NCI-H2171 treated with DMSO at 0.1 percent for 48 hours (cell line): ENCODE data around the gene LCE1A.

ENCODE experiments used
- DNase-seq: peaks from one replicate; lab custom pipeline; 2025; lab: John Stamatoyannopoulos, UW

Gene LCE1A

DNA sequence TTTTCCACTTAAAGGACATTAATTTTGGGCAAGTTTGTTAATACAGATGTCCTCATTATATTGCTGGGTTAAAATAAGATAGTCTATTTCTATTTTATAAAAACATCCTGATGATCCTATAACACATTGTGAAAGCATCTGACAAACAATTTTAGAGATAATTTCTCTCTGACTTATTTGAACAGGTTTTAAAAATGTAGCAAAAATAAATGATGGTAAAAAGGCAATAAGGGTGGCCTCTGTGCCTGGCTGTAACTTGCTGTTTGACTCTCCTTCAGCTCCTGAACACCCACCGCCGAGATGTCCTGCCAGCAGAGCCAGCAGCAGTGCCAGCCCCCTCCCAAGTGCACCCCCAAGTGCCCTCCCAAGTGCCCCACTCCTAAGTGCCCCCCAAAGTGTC is at the start of gene LCE1A:
TSS of gene LCE1A (plus strand) at position 301 of the 400 bp plus-strand sequence. CDS start at position 301, 0 bp downstream.
- DNase-seq: no peak

- no peak for DNase-seq
Observed at GRCh38 chr1:152777510-152778137, 49.6 kb upstream of the LCE1A start.

DNA sequence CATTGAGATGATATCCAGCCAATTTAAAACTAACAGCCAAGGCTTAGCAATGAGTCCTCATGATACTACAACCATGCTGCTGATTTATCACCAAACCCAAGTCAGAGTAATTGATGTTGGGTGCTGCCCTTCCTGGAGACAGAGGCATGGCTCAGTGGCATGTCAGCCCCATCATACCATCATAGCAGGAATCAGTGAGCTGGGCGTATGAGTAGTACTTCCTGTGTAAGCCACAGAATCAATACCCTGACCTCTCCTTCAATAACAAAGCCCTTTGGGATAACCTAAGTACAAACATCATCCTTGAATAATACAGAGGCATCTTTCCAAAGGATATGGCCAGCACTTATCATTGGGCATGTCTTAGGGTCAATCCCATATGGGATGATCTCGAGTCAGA is 44.2 kb upstream of the LCE1A start:
- DNase-seq: no peak

- no peak for DNase-seq
Observed at GRCh38 chr1:152786077-152786476, 41.2 kb upstream of the LCE1A start, which contains the start of gene LCE1E. TSS of gene LCE1E (plus strand) at chr1:152786257. CDS start at chr1:152787300, 1,043 bp downstream.

DNA sequence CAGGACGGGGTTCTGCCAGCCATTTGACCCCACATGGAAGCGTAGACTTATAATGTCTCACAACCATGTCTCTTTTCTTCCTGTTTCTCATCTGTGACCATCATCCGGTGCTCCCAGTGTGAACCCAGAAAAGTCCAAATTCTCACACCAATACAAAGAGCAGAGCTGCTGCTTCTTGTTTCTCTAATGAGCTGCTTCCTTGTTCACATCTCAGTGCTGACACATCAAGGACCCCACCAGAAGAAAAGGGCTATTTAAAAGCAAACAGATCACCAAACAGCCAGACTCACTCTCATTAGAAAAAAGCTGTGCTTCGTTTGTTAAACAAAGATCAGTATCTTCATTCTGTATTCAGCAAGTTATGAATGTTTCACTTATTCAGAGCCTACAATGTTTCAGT is 31.6 kb upstream of the LCE1A start:
- no peak for DNase-seq

GRCh38 chr1:152796421-152796820 is 30.9 kb upstream of the LCE1A start, which contains the start of gene LCE1D:
TSS of gene LCE1D (plus strand) at chr1:152796721. CDS start at chr1:152797795, 1,074 bp downstream.
- no peak for DNase-seq

DNA sequence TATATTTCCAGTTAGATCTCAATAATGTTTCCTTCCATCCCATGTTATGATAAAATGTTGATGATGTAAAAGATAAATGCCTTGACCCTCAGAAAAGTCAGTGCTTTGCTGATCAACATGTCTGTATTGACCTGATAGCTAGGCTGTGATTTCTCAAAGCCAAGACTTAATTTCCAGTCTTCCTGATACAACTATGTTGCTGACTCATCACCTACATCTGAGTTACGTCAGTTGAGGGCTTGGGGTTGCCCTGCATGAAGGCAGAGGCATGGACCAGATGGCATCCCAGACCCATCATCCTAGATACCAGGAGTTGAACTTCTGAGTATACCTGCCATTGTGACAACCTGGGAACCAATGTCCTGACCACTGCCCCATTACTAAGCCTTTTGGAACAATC is 25.9 kb upstream of the LCE1A start:
- no peak for DNase-seq

- no peak for DNase-seq
Observed at GRCh38 chr1:152806576-152806975, 20.7 kb upstream of the LCE1A start, which contains the start of gene LCE1C. TSS of gene LCE1C (minus strand) at chr1:152806651. CDS start at chr1:152805478, 1,173 bp downstream.

DNA sequence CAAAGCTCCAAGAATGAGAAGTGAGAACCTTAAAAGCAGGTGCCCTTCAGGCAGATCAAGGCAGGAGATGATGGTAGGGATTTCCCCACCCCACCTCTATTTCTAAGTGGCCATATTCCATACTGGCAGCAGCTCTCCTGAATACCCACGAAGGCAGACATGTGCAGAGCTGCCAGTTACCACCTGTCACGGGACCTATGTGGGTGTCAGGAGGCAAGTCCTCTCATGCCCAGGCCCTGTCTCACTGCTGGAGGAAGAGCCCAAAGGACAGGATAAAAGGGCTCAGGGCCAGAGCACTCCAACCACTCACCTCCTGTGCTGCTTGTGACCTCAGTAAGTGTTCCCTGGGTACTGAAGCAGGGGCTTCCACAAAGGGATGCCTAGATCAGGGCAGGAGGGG is 16.2 kb upstream of the LCE1A start:
- no peak for DNase-seq

DNA sequence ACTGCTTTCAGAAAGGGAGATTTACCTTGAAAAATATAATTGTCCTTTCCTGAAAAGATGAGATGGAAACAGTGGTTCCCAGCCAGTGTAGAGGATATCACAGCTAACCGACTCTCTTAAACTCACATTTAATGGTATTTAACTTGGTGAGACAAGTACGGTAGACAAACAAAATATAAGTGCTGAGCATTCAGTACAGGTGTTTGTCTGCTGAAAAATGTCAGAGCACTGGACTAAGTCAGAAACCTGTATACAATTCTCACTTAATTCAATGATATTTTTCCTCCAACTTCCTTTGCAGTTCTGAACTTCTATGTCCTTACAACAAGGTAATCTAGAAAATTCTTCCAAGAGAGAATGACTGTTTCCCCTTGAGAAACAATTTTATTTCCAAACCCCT is 15.6 kb upstream of the LCE1A start, which contains the start of gene LCE1B:
TSS of gene LCE1B (plus strand) at position 301 of the 400 bp plus-strand sequence. CDS start 476 bp downstream, outside the sequence.
- DNase-seq: no peak

- DNase-seq: no peak
Observed at GRCh38 chr1:152817309-152817708, 10.0 kb upstream of the LCE1A start.

- DNase-seq: no peak
Observed at GRCh38 chr1:152823294-152823693, 4.0 kb upstream of the LCE1A start.

GRCh38 chr1:152824964-152825363 is 2.3 kb upstream of the LCE1A start:
- DNase-seq: no peak

GRCh38 chr1:152836870-152837269 is 9.6 kb downstream of the LCE1A start:
- DNase-seq: no peak

GRCh38 chr1:152842556-152842955 is 15.3 kb downstream of the LCE1A start, which contains the start of gene LCE6A:
TSS of gene LCE6A (plus strand) at chr1:152842856. CDS start at chr1:152843521, 665 bp downstream.
- no peak for DNase-seq

GRCh38 chr1:152855661-152856060 is 28.4 kb downstream of the LCE1A start:
- DNase-seq: no peak

DNA sequence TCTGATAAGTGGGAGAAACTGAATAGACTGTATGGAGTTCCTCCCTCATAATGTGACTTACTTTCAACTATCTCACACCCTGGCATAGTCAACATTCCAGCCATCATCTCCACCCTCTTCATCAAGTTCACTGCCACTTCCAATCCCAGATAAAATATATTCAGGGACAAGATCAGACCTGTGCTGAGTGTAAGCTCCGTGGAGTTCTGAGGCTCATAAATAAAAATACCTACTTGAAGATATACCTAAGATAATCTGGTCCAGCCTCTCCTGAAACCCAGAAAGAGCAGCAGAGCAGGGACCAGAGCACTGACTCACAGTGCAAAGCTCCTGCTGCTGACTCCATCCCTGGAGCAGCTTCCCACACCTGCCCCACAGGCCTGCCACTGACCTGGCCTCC is 30.8 kb downstream of the LCE1A start:
- DNase-seq: no peak

DNA sequence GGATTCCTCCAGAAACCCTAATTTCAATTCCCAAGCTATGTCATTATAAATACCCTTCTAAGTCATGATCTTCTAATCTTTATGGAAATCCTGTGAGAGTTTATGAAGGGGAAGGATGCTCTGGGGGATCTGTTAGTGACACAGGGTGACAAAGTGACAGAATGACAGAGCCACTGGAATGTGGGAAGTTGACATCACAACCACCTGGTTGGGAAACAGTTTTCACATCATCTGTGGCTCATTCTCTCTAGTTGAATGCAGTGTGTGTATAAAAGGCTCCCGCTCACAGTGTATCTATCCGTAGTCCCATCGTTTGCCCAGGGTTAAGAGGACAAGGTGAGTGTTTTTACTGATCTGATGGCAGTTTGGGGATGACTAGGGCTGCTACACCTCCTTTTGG is 32.4 kb downstream of the LCE1A start, which contains the start of gene LCE7A:
TSS of gene LCE7A (plus strand) at position 301 of the 400 bp plus-strand sequence. CDS start 702 bp downstream, outside the sequence.
- no peak for DNase-seq

GRCh38 chr1:152860129-152860528 is 32.9 kb downstream of the LCE1A start:
- no peak for DNase-seq

DNA sequence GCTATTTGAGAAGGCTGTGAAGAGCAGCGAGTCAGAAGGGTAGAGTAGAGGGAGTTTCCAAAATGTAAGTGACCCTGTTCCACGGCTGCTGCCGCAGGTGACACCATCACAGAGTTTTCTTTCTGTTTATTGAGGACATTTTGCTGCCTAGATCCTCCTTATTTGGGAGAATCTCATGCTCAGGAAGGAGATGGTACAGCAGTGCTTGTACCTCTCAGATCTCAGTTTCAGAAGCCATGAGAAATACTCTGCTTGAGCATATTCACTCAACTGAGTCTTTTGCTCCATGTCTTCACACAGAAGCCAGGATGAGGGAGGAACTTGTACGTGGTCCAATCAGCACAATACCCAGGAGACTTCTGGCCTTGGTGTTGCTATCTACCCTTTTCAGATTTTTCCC is 34.1 kb downstream of the LCE1A start:
- DNase-seq: no peak

- DNase-seq: no peak
Observed at GRCh38 chr1:152864443-152864842, 37.2 kb downstream of the LCE1A start.

DNA sequence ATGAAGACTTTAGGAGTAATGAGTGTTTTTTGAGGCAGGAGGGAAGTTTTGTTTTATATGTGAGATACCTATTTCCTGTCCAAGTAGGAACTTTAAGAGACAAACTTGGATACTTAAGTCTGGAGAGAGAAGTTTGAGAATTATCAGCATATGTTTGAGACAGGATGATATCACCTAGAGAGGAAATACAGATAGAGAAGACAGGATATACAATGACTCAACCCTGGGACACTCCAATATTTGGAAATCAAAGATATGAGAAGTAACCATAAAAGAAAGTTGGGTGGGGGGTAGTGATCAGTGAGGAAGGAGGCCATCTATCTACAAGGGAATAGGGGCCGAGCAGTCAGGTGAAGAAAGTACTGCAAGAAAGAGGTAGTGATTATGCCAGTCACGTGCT is 39.0 kb downstream of the LCE1A start:
- no peak for DNase-seq

DNA sequence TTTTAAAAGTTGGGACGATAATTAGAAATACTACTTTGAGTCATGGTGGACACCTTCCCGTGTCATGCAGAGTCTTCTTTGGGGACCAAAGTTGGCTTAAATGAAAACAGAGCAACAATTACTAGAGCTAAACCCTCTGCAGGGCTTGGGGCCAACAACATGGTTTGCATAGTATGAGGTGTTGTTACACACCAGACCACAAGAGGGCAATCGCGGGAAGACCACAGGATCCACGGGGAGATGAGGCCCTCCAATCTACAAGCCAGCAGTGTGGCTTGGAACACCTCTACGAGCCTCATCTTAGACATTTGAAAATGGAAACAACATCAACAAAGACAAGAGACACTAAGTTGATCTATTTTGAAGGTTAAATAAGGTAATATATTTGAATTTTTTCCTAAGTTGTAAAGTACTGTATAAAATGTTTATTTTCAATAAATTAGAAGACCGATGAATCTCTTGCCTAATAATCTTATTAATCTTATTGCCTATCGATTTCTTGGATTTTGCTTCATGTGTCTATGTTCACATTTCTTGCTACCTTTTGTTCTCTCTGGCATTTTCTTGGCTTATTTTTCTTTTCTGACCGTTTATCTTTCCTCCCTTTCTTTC is 42.6 kb downstream of the LCE1A start:
- DNase-seq: peak; percentile 62
